Astrocyte (in vitro differentiated cells and primary cell): Measurements from ENCODE around the gene NEURL4.

Source experiments
- CTCF ChIP-seq: IDR thresholded peaks from 2 replicates; pipeline ENCODE4 v1.5.1; 2011; ENCODE audit warnings: low read depth, mild to moderate bottlenecking, inconsistent platforms, low read length, moderate library complexity; ENCODE audit not compliant: insufficient read depth
- EZH2 ChIP-seq: IDR thresholded peaks from 2 replicates; pipeline ENCODE4 v1.6.1; 2012; ENCODE audit warnings: mild to moderate bottlenecking, low read length, inconsistent platforms; ENCODE audit not compliant: insufficient read depth

GRCh38 chr17:7327501-7327900 is 1.6 kb downstream of the NEURL4 start:
- TF ChIP-seq CTCF (no peak), EZH2 (no peak)
